Measurements from ENCODE around the gene PRR5L.
A peak's percentile ranks its signal among the peaks of the same experiment; 100 is the strongest.
"Not testable (repeated sequence)": the region's sequence is repeated elsewhere in the genome, so short reads cannot be mapped to it uniquely, and the experiment has no call there.

The PRR5L gene

GRCh38 chr11:36280531-36280930 is 15.6 kb upstream of the PRR5L start:
- DNase-seq (ENCODE audit: low spot score), result no peak

- no peak for DNase-seq (ENCODE audit: low spot score)
These were observed 14.2 kb upstream of the PRR5L start for GRCh38 chr11:36281850-36282249.

GRCh38 chr11:36282926-36283325 is 13.2 kb upstream of the PRR5L start:
- no peak for DNase-seq (ENCODE audit: low spot score)

GRCh38 chr11:36288442-36289225 is 7.5 kb upstream of the PRR5L start:
- no peak for DNase-seq (ENCODE audit: low spot score)

GRCh38 chr11:36289226-36289852 is 6.7 kb upstream of the PRR5L start, which contains the start of gene COMMD9:
TSS of gene COMMD9 (minus strand) at chr11:36289424. CDS start at chr11:36289412, 12 bp downstream.
- peak; percentile 95 for DNase-seq (ENCODE audit: low spot score)

- peak; percentile 66 for DNase-seq (ENCODE audit: low spot score)
These were observed 3.8 kb upstream of the PRR5L start for GRCh38 chr11:36292311-36292722.

- DNase-seq (ENCODE audit: low spot score), result peak; percentile 47
These were observed 926 bp downstream of the PRR5L start for GRCh38 chr11:36296884-36297543.

GRCh38 chr11:36300650-36301049 is 4.6 kb downstream of the PRR5L start:
- peak; percentile 79 for DNase-seq (ENCODE audit: low spot score)

- DNase-seq (ENCODE audit: low spot score), result no peak
These were observed 8.3 kb downstream of the PRR5L start for GRCh38 chr11:36304351-36304750.

GRCh38 chr11:36305047-36305446 is 9.0 kb downstream of the PRR5L start:
- no peak for DNase-seq (ENCODE audit: low spot score)

GRCh38 chr11:36306888-36307287 is 10.8 kb downstream of the PRR5L start:
- no peak for DNase-seq (ENCODE audit: low spot score)

- DNase-seq (ENCODE audit: low spot score), result no peak
These were observed 12.5 kb downstream of the PRR5L start for GRCh38 chr11:36308577-36308976.

GRCh38 chr11:36309779-36310178 is 13.7 kb downstream of the PRR5L start:
- DNase-seq (ENCODE audit: low spot score), result no peak

- no peak for DNase-seq (ENCODE audit: low spot score)
These were observed 16.0 kb downstream of the PRR5L start for GRCh38 chr11:36311926-36312595.

- no peak for DNase-seq (ENCODE audit: low spot score)
These were observed 16.8 kb downstream of the PRR5L start for GRCh38 chr11:36312611-36313472.

- DNase-seq (ENCODE audit: low spot score), result no peak
These were observed 17.8 kb downstream of the PRR5L start for GRCh38 chr11:36313750-36314433.

GRCh38 chr11:36314434-36314767 is 18.3 kb downstream of the PRR5L start:
- no peak for DNase-seq (ENCODE audit: low spot score)

- DNase-seq (ENCODE audit: low spot score), result no peak
These were observed 20.0 kb downstream of the PRR5L start for GRCh38 chr11:36316049-36316448.

- no peak for DNase-seq (ENCODE audit: low spot score)
These were observed 21.9 kb downstream of the PRR5L start for GRCh38 chr11:36317992-36318391.

- not testable (repeated sequence) for DNase-seq (ENCODE audit: low spot score)
These were observed 28.9 kb downstream of the PRR5L start for GRCh38 chr11:36324956-36325355.

- DNase-seq (ENCODE audit: low spot score), result not testable (repeated sequence)
These were observed 29.3 kb downstream of the PRR5L start for GRCh38 chr11:36325403-36325802.

Measured in globus pallidus (tissue), 1 donor.